ENCODE data around the gene MACROD2.

The MACROD2 gene

DNA sequence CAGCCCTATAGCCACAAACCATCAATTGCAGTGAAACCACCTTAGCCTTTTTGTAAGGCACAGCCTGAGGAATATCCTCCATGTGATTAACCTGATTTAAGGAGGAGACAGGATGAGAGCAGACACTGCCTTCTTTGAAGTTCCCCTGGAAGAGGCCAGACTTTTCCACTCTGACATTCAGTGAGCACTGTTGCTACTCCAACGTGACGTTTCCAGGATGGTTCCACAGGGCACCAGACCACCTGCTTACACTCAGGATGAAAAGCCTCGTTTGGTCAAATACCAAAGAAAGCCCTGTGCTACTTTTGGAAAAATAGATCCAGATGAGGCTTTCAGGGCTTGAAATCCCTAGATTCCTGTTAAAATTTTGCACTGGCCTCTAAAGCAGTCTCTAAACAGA is 1444.2 kb downstream of the MACROD2 start:
- no peak for DNase-seq

DNA sequence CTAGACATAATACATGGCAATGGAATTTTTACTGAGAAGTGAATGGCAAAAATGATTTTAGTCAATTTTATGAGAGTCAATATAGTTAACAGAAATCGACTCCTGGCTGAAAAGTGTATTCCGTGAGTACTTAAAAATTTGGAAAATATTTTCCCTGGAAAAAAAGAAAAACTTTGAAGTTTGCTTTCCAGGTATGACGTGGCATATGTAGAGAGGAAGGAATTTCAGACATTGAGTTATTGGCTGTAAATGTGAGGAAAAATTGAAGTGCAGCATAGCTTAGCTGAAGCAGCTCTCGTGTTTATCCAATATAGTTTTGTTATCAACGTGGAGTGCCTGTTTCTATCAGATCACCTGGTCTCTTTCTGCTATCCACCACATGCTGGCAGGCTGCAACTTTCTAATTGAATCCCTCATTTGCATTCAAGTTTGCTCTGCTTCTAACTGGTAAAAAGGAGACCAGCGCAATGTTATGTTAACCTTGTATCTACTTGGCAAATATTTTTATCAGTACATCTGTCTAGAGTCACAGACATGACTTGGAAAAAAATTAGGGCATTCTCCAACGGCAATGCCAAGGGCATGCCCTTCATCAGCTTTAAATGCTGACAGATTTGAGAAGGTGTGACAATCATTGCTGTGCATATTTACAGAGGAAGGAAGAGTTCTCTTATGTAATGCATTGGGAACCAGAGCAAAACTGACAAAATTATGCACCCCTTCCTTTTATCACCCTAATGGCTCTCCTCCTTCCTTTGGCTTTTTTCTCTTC is 1444.9 kb downstream of the MACROD2 start:
- no peak for DNase-seq

DNA sequence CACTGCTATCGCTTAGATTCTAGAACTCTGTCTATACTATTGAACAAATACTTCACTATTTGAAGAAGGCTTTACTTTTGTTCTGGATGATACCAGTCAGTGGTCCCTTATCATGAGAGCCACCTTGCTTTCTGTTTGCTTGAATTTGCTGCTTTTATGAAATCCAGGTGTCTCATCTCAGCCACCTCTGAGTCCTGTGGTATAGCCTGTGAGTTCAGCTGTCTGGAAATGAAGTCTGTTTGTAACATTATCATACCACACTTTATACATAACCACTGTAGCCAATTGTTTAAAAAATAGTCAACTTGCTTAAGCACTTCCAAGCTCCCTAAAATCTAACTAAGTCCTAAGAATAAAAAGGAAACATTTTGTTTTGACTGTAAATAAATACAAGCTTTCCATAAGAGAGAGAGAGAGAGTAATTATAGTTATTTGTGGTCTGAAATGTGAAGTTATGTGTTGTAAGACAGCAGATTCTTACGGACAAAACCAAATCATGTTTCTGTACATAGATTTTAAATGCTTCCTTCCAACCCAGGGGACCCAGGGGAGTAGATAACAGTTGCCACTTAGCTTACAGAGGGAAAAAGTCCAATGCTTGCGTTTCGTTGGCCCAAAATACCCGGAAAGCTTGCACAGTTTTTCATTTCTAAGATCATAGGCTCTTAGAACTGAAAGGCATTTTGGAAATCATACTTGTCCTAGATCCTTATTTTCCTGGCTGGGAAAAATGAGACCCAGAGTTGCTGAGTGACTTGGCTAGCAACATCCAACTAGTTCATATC is 1449.9 kb downstream of the MACROD2 start:
- DNase-seq = no peak

DNA sequence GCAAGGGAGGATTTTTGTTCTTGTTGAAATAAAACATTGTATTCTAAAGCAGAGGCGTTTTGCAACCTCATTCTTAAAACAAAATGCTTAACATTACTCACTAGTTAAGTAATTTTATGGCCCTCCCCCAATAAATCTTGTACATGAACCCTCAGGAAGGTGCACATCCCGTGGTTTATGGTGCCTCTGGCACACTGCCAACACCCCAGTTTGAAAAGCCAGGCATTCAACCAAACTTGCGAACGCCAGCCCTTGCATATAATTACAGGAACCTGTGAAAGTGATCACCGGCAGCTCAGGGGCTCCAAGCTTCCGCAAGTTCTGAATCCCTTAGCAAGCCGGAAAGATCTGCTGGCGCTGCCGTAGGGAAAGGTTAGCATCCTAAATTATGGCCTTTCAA is 1451.1 kb downstream of the MACROD2 start:
- DNase-seq = peak; percentile 49

DNA sequence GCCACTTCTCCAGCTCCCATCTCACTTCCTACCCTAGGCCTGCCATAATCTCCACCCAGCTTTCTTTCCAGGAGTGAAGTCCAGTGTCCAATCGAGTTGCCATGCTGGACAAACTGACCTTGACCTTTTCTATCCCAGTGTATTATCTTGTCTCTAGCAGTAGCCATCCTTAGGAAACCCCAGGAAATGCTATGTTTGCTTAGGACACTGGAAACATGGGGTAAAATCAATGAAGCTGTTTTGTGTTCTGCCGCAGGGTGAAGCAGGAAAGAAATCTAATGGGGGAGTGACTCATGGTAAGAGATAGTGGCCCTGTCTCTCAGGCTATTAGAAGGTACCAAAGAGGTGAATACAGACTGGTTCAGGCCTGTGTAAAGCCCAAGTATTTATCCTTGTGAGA is 1452.2 kb downstream of the MACROD2 start:
- no peak for DNase-seq

DNA sequence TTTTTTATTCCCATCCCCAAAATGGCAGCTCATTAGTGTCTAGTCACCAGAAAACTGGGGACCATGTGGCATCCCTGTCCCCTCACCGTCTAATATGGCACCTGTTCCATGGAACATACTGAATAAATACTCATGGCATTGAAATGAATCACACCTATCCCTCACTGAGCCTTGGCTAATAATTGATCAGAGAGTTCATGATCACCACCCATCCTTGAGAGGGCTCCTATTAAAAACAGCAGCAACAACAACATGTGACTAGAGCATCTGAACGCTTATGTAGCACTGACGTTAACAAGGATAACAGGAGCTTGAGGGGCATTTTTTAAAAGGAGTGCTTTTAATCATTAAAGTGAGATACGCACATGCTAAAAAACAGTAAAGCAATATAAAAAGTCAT is 1453.7 kb downstream of the MACROD2 start:
- no peak for DNase-seq

DNA sequence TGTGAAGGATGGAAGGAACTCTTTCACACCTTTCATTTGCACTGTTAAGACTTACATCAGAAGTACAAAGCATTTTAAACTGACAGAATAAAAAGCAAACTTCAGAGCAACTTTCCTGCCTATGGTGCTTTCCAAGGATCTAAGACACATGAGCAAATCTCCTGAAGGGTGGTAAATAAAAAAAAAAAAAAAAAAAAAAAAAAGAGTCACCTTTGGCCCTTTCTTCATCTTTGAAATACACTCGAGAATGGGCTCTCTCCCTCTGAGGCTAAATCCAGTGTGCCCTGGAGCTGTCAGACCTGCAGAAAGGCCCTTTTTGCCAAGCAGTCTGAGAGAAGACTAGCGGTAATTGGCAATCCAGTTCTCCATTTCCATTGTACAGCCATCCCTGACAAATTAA is 1455.9 kb downstream of the MACROD2 start:
- DNase-seq = no peak

DNA sequence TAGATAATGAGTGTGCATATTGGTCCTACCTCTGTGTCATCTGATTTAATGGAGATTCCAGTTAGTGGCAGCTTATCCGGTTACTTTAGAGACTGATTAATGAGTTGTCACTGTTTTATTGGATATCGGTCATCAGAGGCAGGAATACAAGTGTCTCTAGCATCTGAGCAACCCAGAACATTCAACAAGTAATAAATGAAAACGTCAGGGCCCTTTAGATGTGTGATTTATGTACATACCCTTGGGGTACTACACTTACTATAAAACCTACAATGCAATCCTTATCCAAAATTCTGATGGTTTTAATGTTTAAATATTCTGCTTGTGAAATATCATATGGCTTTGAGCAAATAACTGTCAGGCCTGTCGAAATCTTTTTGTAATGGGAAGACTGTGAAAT is 1460.0 kb downstream of the MACROD2 start:
- no peak for DNase-seq

DNA sequence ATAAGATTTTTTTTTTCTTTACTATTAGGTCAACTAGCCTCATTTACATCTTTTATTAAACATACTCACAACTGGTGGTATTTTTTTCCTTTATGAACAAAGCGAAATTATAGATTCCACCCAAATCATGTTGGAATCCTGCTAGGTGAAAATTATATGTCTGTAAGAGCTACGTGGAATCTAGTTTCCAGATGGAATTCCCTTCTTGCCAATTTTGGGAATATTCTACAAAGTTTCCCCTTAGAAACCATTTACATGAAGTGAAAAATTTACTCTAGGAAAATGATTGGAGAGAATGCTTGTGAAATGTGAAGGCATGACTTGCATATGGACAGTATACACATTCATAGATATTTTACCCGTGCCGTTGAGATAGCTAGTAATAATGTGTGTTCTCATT is 1466.6 kb downstream of the MACROD2 start:
- DNase-seq = no peak

DNA sequence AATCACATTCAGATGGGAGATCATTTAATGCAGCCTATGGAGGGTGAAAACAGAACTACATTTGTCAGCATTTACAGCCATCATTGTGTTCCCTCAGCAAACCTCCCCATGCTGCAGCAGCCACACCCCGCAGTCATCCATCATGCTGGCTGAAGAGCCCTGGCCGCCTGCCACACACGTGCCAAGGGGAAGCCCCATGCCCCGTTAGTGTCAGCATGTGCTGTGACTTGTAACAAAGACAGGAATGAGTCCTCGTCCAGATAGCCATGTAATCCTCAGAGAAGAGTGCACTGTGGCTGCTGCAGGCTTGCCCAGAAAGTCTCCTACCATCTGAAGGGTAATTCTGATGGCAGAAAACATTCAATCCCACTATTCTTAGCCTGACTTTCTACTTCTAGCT is 1480.2 kb downstream of the MACROD2 start:
- DNase-seq = peak; percentile 90

DNA sequence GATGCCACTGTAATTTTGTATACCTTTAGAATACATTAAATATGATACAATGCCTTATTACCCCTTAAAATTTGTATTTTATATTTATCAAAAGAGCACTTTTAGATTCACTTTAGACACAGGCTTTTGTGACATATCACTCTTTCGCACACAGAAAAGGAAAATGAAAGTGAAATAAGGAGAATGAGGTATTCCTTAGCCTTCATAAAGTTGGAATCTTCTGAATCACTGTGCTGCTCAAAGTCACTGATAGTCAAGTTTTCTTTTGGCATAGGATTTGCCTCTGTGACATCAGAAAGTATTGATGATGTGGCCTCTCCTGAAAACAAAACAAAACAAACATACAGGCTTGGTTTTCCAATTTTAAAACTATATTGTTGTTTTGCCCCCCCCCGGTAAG is 1480.9 kb downstream of the MACROD2 start:
- no peak for DNase-seq

DNA sequence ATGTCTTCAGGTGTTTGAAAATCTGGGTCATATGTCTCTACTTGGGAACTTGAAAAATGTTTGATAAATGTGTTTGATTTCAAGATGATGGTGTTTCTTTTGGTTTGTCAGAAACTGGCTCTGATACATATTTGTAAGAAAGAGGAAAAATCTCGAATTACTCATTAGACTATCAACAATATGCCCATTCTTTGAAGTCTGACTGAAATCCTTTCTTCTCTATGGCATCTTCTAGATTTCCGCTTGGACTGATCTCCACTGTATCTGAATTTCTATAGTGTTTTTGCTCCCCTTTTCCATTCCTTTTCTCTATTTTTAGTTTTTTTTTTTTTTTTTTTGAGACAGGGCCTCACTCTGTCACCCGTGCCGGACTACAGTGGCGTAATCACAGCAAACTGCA is 1481.5 kb downstream of the MACROD2 start:
- DNase-seq = no peak

DNA sequence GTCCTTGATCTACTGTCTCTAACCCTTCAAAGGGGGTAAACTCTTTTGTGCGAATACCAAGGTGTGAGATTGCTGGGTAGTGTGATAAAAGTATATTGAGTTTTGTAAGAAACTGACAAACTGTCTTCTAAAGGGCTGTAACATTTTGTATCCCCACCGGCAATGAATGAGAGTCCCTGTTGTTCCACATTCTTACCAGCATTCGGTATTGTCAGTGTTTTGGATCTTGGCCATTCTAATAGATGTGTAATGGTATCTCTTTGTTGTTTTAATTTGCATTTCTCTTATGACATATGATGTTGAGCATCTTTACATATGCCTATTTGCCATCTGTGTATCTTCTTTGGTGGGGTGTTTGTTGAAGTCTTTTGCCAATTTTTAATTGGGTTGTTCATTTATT is 1487.2 kb downstream of the MACROD2 start:
- no peak for DNase-seq

DNA sequence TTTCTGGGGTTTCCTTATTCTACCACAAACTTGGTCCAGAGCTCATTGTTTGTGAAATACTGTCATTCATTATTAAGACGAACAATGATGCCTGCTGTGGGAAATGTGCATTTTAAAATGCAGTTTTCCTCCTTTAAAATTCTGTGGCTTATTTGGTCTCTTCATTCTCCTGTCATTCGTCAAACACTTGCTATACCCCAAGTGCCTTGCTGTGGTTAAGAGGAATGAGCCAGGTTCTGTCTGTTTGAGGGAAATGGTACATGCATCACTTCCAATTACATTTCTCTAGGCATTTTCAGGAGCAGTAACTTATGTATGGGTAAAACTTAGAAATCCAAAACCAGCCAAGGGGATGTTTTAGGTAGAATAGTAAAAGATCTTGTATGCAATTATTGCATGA is 1490.2 kb downstream of the MACROD2 start:
- no peak for DNase-seq

DNA sequence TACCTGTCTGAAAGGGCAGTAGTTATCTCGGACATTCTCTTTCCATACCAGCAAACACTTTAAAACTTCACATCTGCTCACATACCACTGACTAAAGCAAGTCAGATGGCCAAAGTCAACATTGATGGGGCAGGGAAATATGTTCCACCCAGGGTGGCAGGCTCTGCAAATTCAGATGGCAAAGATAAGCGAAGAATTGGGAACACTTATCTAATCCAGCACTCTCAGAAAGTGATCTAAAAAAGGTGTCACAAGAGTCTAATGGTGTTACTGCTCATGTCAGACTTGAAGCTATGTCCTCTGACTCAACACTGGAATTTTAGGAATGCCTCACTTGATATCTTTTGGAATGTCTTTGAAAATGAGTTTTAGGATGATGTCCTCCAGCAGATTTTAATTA is 1491.7 kb downstream of the MACROD2 start:
- DNase-seq = no peak

DNA sequence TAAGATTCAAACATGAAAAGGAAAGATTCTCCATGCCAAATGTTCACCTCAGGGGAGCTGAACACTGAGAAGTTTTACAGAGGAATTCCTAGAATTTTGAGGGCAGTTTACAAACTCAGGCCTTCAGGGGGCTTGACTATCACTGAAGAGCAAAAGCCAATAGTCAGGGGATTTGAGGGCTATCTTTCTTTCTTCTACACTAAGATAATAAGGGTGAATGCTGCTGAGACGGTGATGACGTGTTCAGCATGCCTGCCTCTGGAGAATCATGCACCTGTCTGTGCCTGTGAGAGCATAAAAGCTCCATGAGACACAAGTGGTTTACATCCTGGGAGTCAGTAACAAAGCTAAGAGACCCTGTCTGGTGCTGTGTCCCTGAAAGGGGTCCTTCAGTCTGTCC is 1492.4 kb downstream of the MACROD2 start:
- peak; percentile 64 for DNase-seq

DNA sequence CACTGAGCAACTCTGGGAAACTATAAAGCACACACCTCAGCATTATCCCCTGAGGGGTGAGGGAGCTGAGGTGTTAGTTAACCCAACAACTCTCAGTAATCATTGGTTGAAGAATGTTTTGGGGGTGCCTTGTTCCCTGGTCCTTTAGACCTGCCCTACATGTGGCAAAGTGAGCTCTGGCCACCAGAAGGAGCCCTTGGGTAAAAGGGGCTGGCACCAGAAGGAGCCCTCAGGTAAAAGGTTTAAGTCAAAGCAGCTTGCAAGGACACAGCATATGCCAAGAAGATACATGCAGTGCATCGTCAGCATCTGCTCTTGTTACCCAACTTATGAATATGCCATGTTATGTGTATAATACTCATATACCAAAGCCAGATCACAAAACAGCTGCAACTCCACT is 1496.3 kb downstream of the MACROD2 start:
- no peak for DNase-seq

DNA sequence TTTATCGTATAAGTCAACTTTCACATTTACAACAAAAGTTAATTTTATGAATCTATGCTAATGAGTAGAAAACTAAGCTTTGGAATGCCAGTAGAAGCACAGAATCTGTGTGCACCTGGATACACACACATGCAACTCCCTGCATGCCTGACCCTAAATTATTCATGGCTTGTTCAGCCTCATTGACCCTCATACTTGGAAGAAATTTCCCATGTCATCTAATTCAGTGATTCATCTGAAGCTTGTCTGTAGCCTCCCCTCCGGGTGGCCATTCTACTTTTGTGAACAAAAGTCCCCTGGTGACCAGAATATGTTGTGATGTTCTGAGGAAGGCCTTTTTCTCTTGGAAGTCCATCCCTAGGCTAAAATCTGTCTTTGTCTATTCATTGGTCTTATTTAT is 1499.5 kb downstream of the MACROD2 start:
- DNase-seq = no peak

DNA sequence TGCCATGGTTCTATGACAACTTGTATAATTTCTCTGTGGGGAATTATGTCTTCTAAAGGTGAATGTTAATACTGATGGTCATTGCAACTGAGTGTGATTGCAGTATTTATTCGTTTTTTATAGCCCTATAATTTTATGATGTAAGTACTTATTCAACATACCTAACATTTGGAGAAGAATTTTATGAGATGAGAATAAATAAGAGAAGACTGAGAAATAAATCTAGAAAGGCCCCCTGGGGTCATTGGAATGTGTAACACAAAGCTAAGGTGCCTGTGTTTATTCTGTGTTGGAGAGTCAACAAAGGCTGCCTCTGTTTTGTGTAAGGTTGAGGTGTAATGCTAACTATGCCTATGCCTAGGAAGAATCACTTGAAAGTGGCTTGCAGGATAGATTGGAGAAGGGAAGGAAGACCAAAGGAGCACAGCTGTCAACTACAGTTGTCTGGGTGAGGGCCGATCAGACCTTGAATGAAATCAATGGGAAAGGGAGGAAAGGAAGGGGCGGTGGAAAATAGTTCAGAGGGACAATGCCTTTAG is 1501.3 kb downstream of the MACROD2 start:
- no peak for DNase-seq

DNA sequence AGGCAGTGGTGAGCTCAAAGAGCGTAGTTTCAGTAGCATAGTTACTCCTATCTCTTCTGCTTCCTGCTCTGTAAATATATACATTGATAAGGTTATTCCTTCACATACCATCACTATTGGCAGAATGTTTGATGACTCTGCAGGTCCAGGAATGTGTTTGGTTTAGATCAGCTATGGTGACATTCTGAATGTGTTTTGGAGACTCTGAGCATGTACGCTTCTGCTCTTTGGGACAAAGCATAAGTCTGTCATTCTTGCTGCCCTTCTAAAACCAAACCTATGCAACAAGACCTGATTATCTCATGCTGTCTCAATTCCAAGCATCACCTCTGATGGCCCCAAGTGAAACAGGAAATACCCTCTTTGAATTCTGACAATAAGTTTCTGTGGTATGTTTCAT is 1503.6 kb downstream of the MACROD2 start:
- no peak for DNase-seq

DNA sequence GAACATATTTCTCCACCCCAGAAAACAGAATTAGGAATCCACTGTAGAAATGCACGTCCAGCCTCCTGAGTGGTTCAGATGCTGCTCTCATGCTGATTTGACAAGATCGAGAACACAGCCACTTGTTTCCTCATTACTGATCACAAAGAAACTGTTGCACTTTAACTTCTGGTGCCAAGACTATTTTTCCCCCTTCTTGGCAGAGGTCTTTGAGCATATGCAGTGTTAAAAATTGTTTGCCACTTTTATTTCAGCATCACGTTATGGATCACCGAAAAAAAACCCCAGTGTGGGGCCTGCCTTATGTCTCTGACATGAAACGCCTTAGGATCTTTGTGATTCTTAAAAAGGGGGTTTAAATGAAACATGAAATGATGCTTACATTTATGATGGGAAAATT is 1511.0 kb downstream of the MACROD2 start:
- DNase-seq = no peak

DNA sequence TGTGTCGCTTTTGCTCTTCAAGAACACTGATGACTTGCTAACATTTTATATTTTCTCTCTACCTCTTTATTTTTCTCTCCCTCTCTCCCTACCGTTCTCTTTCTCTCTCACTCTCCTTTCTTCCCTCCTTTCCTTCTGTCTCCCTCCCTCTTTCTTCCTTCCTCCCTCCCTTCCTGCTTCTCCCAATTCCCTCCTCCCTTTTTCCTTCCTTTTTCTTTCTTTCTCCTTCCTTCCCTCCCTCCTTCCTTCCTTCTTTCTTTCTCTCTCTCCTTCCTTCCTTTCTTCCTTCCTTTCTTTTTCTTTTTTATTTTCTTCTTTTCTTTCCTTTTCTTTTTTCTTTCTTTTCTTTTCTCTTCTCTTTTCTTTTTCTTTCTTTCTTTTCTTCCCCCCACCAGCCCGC is 1511.8 kb downstream of the MACROD2 start:
- DNase-seq = no peak

DNA sequence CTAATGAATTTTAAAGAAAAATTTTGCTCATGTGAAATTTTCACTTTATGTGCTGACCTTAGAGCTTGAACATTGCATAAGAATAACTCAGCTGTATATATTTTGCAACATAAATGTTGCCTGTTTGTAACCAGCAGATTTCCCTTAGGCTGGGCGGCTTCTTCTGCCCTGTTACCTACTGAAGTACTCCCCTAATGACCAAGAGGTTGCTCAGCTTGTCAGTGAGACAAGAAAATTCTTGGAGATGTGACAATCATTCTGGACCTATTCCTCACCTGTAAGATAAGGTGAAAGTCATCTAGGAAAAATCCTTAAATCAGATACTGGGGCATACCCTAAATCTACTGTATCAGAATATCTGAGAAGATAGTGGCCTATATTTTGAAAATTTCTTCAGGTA is 1516.2 kb downstream of the MACROD2 start:
- no peak for DNase-seq

DNA sequence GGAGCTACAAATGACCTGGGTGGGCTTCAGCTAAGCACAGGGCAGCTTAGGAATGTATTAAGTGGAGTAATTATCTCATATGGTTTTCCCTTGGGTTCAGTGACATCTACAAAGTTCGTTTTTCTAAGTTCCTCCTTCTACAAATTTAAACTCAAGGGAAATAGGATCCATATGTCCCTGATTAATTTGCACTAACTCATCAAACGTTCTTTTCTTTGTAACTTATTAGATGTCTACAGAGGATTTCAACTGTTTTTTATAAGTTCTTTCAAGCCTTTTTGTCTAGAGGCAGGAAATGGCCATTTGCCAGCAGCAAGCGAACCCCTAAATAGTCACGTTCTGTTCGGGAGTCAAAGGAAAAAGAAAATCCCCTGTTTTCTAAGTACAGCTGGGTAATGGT is 1517.6 kb downstream of the MACROD2 start:
- no peak for DNase-seq

Data from NCI-H345 (cell line).